ENCODE results near the gene SLC16A10. TPM values are rescaled to one million over a fixed set of nuclear protein-coding genes. Genes with fewer than 3 reads are reported as not detected.

SLC16A10 gene
- polyA plus RNA-seq, 1 donor (not counting 4 experiments of a cell fraction or from before 2014, with no cell fraction given), result not detected

- FAIRE-seq (no peak), DNase-seq (ENCODE audit: low read depth, low spot score) (no peak)
- Histone ChIP-seq H3K4me2 (ENCODE audit: control insufficient read depth, extremely low read depth, insufficient read depth, low read depth, low read length) (peak overlapping the region; percentile 73), H3K4me1 (ENCODE audit: control insufficient read depth, extremely low read depth, insufficient read depth, low read length) (peaks cover 5% of the 10 kb centered on the region), H3K27me3 (ENCODE audit: control insufficient read depth, extremely low read depth, insufficient read depth, low read length) (peaks cover 19% of the 10 kb centered on the region), H3K4me3 (ENCODE audit: control insufficient read depth in 2 of 3, extremely low read depth in 1 of 3, insufficient read depth in 2 of 3, low read depth in 1 of 3, low read length in 3 of 3) (peak overlapping the region; percentile 34 to 59 (median 59)), H3K79me2 (ENCODE audit: control insufficient read depth, insufficient read depth, low read length) (no peaks in the 10 kb centered on the region), H3K9me3 (ENCODE audit: control insufficient read depth, low read depth, low read length) (no peaks in the 10 kb centered on the region), H4K20me1 (ENCODE audit: control insufficient read depth, extremely low read depth, insufficient read depth, low read length) (no peaks in the 10 kb centered on the region), H2AFZ (ENCODE audit: control insufficient read depth, low read length) (no peak overlapping the region), H3K9me1 (ENCODE audit: control insufficient read depth, extremely low read depth, insufficient read depth, low read length) (no peaks in the 10 kb centered on the region), H3K27ac (ENCODE audit: control insufficient read depth, insufficient read depth, low read length) (no peak overlapping the region), H3K9ac (ENCODE audit: control insufficient read depth, extremely low read depth, insufficient read depth, low read length) (no peak overlapping the region), H3K36me3 (ENCODE audit: control insufficient read depth in 2 of 2, extremely low read depth in 1 of 2, insufficient read depth in 2 of 2, low read length in 2 of 2) (no peaks in the 10 kb centered on the region)
- TF ChIP-seq CTCF (optimal IDR thresholded peaks at IDR 0.05 in 1 of 3, IDR thresholded peaks at IDR 0.05 in 1 of 3, conservative IDR thresholded peaks at IDR 0.05 in 1 of 3; ENCODE audit: extremely low read depth in 1 of 3, insufficient read depth in 2 of 3, low read length in 3 of 3) (no peak), EZH2 (IDR thresholded peaks at IDR 0.05; ENCODE audit: low read length) (peak; percentile 3)
- dilution Hi-C loops (cut with MboI; ENCODE audit: extremely low pct_ligation_motif_present, low sequenced_read_pairs), result no loop called here
These were observed 618 bp upstream of the SLC16A10 start for GRCh38 chr6:111086685-111087084.

GRCh38 chr6:111087871-111088667, 766 bp downstream of the SLC16A10 start:
- no peaks in the 10 kb centered on the region for H3K9me3 ChIP-seq (ENCODE audit: control insufficient read depth, low read depth, low read length)
- no peaks in the 10 kb centered on the region for H3K36me3 ChIP-seq (ENCODE audit: control insufficient read depth in 2 of 2, extremely low read depth in 1 of 2, insufficient read depth in 2 of 2, low read length in 2 of 2)
- TF ChIP-seq CTCF (optimal IDR thresholded peaks at IDR 0.05 in 1 of 3, IDR thresholded peaks at IDR 0.05 in 1 of 3, conservative IDR thresholded peaks at IDR 0.05 in 1 of 3; ENCODE audit: extremely low read depth in 1 of 3, insufficient read depth in 2 of 3, low read length in 3 of 3), result no peak
- peak; percentile 96 for TF ChIP-seq EZH2 (IDR thresholded peaks at IDR 0.05; ENCODE audit: low read length)
- no peak overlapping the region for H3K27ac ChIP-seq (ENCODE audit: control insufficient read depth, insufficient read depth, low read length)
- dilution Hi-C loops (cut with MboI; ENCODE audit: extremely low pct_ligation_motif_present, low sequenced_read_pairs), result no loop called here
- no peak for DNase-seq (ENCODE audit: low read depth, low spot score)
- peaks cover 19% of the 10 kb centered on the region for H3K27me3 ChIP-seq (ENCODE audit: control insufficient read depth, extremely low read depth, insufficient read depth, low read length)
- FAIRE-seq, result no peak
- no peaks in the 10 kb centered on the region for H3K9me1 ChIP-seq (ENCODE audit: control insufficient read depth, extremely low read depth, insufficient read depth, low read length)
- H3K79me2 ChIP-seq (ENCODE audit: control insufficient read depth, insufficient read depth, low read length), result no peaks in the 10 kb centered on the region
- no peaks in the 10 kb centered on the region for H4K20me1 ChIP-seq (ENCODE audit: control insufficient read depth, extremely low read depth, insufficient read depth, low read length)
- no peak overlapping the region for H3K9ac ChIP-seq (ENCODE audit: control insufficient read depth, extremely low read depth, insufficient read depth, low read length)
- H3K4me2 ChIP-seq (ENCODE audit: control insufficient read depth, extremely low read depth, insufficient read depth, low read depth, low read length), result peak overlapping the region; percentile 73
- peaks cover 5% of the 10 kb centered on the region for H3K4me1 ChIP-seq (ENCODE audit: control insufficient read depth, extremely low read depth, insufficient read depth, low read length)
- H3K4me3 ChIP-seq (ENCODE audit: control insufficient read depth in 2 of 3, extremely low read depth in 1 of 3, insufficient read depth in 2 of 3, low read depth in 1 of 3, low read length in 3 of 3), result peak overlapping the region; percentile 34 to 59 (median 58)
- H2AFZ ChIP-seq (ENCODE audit: control insufficient read depth, low read length), result peak overlapping the region; percentile 11
